HepG2 (cell line): ENCODE data around the gene KLHL36. TPM values are rescaled to one million over a fixed set of nuclear protein-coding genes. Genes with fewer than 3 reads are reported as not detected.

Experiments used
- ATAC-seq: fragments of 200-7000 bp; cut with Tn5 transposase; 3 replicates; pipeline ENCODE4 v1.9.1; 2020; ENCODE audit warnings: mild to moderate bottlenecking, moderate library complexity
- BruUV-seq: library from RNA; stranded (reverse); fragments of 400-500 nt; replicated peaks from 2 replicates; lab custom pipeline; 2021; lab: Mats Ljungman, UMichigan
- CTCF ChIA-PET: fragments of 300-600 bp; formaldehyde crosslinking; extraction: SDS; loops from one replicate; lab custom pipeline; 2021; ENCODE audit warnings: low total read pairs, inconsistent platforms, low intra/inter-chr PET ratio; lab: Yijun Ruan, JAX
- POLR2A ChIA-PET: fragments of 350-600 bp; sonication (Branson Sonifier 250); formaldehyde crosslinking; loops from one replicate; lab custom pipeline; 2020; ENCODE audit warnings: antibody characterized with exemption, inconsistent platforms; lab: Yijun Ruan, JAX
- DNase-seq: peaks from one replicate; pipeline ENCODE4 v3.0.0-alpha.2; 2015; ENCODE audit warnings: low spot score
- FAIRE-seq: peaks from 3 replicates; lab custom pipeline; 2011; peaks lifted over from hg19 to GRCh38; lab: Jason Lieb, UNC
- H2AFZ ChIP-seq: one replicate; pipeline ENCODE4 v1.6.1; 2011; ENCODE audit warnings: low read length, inconsistent platforms
- H3K27ac ChIP-seq: fragments of 300-600 bp; 3 replicates; pipeline ENCODE4 v1.8.0; 2011; ENCODE audit warnings: mixed run types, mild to moderate bottlenecking, mixed read lengths, low read length, inconsistent platforms; ENCODE audit not compliant: insufficient read depth; ENCODE audit errors: extremely low read length
- H3K27me3 ChIP-seq, 2 experiments: fragments of 200-600 bp in 1 of 2; 2 replicates in 1 of 2; 3 replicates in 1 of 2; pipeline versions ENCODE4 v1.6.0 to v1.8.0; 2011; ENCODE audit warnings: low read length in 2 of 2, mild to moderate bottlenecking in 2 of 2, moderate library complexity in 2 of 2, inconsistent platforms in 1 of 2; ENCODE audit not compliant: insufficient read depth in 2 of 2, control insufficient read depth in 1 of 2
- H3K36me3 ChIP-seq, 2 experiments: fragments of 200-600 bp in 1 of 2; replicated peaks in 1 of 2; 2 replicates in 1 of 2; 3 replicates in 1 of 2; pipeline versions ENCODE4 v1.5.1 to v1.8.0; 2011; ENCODE audit warnings: low read length in 2 of 2, inconsistent platforms in 1 of 2; ENCODE audit not compliant: insufficient read depth in 2 of 2, control insufficient read depth in 1 of 2
- H3K4me1 ChIP-seq: 2 replicates; pipeline ENCODE4 v1.5.1; 2012; ENCODE audit warnings: low read length, inconsistent platforms; ENCODE audit not compliant: insufficient read depth
- H3K4me2 ChIP-seq: 2 replicates; pipeline ENCODE4 v1.6.0; 2011; ENCODE audit warnings: low read depth, low read length, inconsistent platforms
- H3K4me3 ChIP-seq, 3 experiments: fragments of 200-600 bp in 1 of 3; sonication (generic), shearing (Covaris generic) in 1 of 3; replicated peaks in 1 of 3; 2 replicates each; pipeline ENCODE4 v1.5.1; 2011 to 2016; ENCODE audit warnings: low read length in 3 of 3, inconsistent platforms in 2 of 3, low read depth in 2 of 3, mild to moderate bottlenecking in 2 of 3, control low read depth in 1 of 3, mixed read lengths in 1 of 3; ENCODE audit not compliant: insufficient read depth in 1 of 3
- H3K79me2 ChIP-seq: one replicate; pipeline ENCODE4 v1.6.1; 2011; ENCODE audit warnings: low read length, inconsistent platforms; ENCODE audit not compliant: insufficient read depth
- H3K9ac ChIP-seq: 2 replicates; pipeline ENCODE4 v1.6.0; 2011; ENCODE audit warnings: mild to moderate bottlenecking, low read depth, low read length, inconsistent platforms; ENCODE audit not compliant: insufficient read depth
- H3K9me3 ChIP-seq: 2 replicates; pipeline ENCODE4 v1.5.1; 2012; ENCODE audit warnings: mild to moderate bottlenecking, low read length
- H4K20me1 ChIP-seq: 2 replicates; pipeline ENCODE4 v1.6.0; 2011; ENCODE audit warnings: inconsistent platforms, mild to moderate bottlenecking, low read length, moderate library complexity; ENCODE audit not compliant: insufficient read depth
- EZH2 ChIP-seq: conservative IDR thresholded peaks from 2 replicates; pipeline ENCODE4 v1.6.1; 2012; ENCODE audit warnings: mild to moderate bottlenecking, low read depth, low read length, moderate library complexity
- GZF1 ChIP-seq: sonication (generic); formaldehyde crosslinking; IDR thresholded peaks from 2 replicates; pipeline ENCODE4 v1.5.1; 2020; ENCODE audit warnings: mild to moderate bottlenecking, missing genetic modification reagents
- MYC ChIP-seq: sonication (generic); formaldehyde crosslinking; IDR thresholded peaks from 2 replicates; pipeline ENCODE4 v1.9.0; 2021; ENCODE audit warnings: missing genetic modification reagents, borderline replicate concordance
- NR2F1 ChIP-seq, 2 experiments: fragments of 450-650 bp in 1 of 2; formaldehyde crosslinking in 1 of 2; IDR thresholded peaks; 2 replicates each; pipeline versions ENCODE4 v1.5.0 to v1.6.1; 2016 to 2020; ENCODE audit warnings: mild to moderate bottlenecking in 1 of 2, missing compliant biosample characterization in 1 of 2, missing genetic modification reagents in 1 of 2, moderate library complexity in 1 of 2
- NR2F6 ChIP-seq, 2 experiments: IDR thresholded peaks; 2 replicates each; pipeline ENCODE4 v1.6.1; 2016; ENCODE audit warnings: antibody characterized with exemption in 1 of 2, mild to moderate bottlenecking in 1 of 2
- SMAD1 ChIP-seq: sonication (generic); formaldehyde crosslinking; IDR thresholded peaks from 2 replicates; pipeline ENCODE4 v1.4.0; 2020; ENCODE audit warnings: missing genetic modification reagents, low read depth, mild to moderate bottlenecking, borderline replicate concordance
- ZNF234 ChIP-seq: sonication (generic); formaldehyde crosslinking; conservative IDR thresholded peaks from 2 replicates; pipeline ENCODE4 v1.5.1; 2020; ENCODE audit warnings: mild to moderate bottlenecking, missing genetic modification reagents
- ZNF263 ChIP-seq: sonication (generic); formaldehyde crosslinking; IDR thresholded peaks from 2 replicates; pipeline ENCODE4 v1.4.0; 2020; ENCODE audit warnings: missing genetic modification reagents
- ZNF292 ChIP-seq: sonication (generic); formaldehyde crosslinking; IDR thresholded peaks from 2 replicates; pipeline ENCODE4 v1.8.1; 2022; ENCODE audit warnings: mild to moderate bottlenecking, low read depth, missing genetic modification reagents, borderline replicate concordance
- ZNF598 ChIP-seq: sonication (generic); formaldehyde crosslinking; IDR thresholded peaks from 2 replicates; pipeline ENCODE4 v1.5.1; 2020; ENCODE audit warnings: mild to moderate bottlenecking, missing genetic modification reagents, borderline replicate concordance
- ZNF768 ChIP-seq: sonication (generic); formaldehyde crosslinking; IDR thresholded peaks from 2 replicates; pipeline ENCODE4 v1.4.0; 2020; ENCODE audit warnings: missing genetic modification reagents
- WGBS: methylation state at CpG from one replicate; pipeline ENCODE4 v1.1.6; 2017; ENCODE audit warnings: low lambda C conversion rate; 5-methylcytosine and 5-hydroxymethylcytosine counted together
- in situ Hi-C: cut with HindIII; loops from 2 replicates; pipeline ENCODE4 v1.10.0; 2017; ENCODE audit warnings: low pct_unique_long_range_greater_than_20kb; ENCODE audit not compliant: extremely low pct_ligation_motif_present
- intact Hi-C: fragments of 100-400 bp; cut with micrococcal nuclease; formaldehyde crosslinking; loops from one replicate; pipeline ENCODE4 v1.10.0; 2022; ENCODE audit not compliant: unreplicated experiment
- polyA plus RNA-seq, 8 experiments: library from polyadenylated mRNA; depleted of rRNA in 3 of 8; stranded (reverse) in 7 of 8; unstranded in 1 of 8; fragments of >200 nt; fragmentation: Illumina TruSeq in 4 of 8; extraction: Trizol in 4 of 8; gene quantifications; 2 replicates each; pipeline versions ENCODE4 v1.2.1 to v1.2.3, GENCODE V29; 2011 to 2016; ENCODE audit warnings: low read depth in 4 of 8, missing spikeins in 1 of 8, mixed read lengths in 1 of 8; ENCODE audit not compliant: insufficient read depth in 1 of 8
- total RNA-seq, 5 experiments: library from RNA; depleted of rRNA; stranded (reverse); fragments of >200 nt; fragmentation: Illumina TruSeq; extraction: Trizol; gene quantifications; 2 replicates each; pipeline ENCODE4 v1.2.3, GENCODE V29; 2016; ENCODE audit warnings: low read depth in 1 of 5
- TF ChIP-seq, protein P1 (sequence below): sonication (generic); formaldehyde crosslinking; IDR thresholded peaks from 2 replicates; pipeline ENCODE4 v1.9.0; 2021; ENCODE audit warnings: missing genetic modification reagents, mild to moderate bottlenecking, borderline replicate concordance

KLHL36 gene
- total and polyA plus RNA-seq, 2 of the 13 experiments (the other 11 are each of a cell fraction or from before 2014, with no cell fraction given): 24.3 to 26.0 TPM

DNA sequence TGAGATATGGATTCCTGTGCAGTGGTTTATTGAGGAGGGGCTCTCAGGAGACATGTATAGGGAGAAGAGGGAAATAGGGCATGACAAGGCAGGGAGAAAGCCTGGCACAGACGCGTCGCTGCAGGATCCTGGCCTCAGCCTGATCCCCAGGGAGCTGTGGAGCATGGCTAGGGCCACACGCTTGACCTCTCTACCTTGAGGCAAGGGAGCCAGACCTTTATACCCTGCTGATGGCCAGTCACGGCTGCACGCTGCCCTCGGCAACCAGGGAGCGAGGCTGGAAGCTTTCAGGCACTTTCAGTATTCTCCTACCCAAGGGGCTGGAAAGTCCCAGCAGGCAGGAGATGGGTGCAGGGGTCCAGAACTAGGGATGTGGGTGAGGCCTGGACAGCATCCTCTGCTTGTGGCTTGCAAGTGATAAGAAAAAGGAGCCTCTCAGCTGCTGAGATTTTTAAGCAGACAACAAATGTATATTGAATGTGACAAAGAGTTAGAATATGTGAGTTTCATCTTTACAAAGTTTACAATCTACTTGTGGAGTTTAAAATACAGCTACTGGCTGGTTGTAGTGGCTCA is 10.0 kb upstream of the KLHL36 start (continued):
- no peak for TF ChIP-seq SMAD1 (CRISPR knock-in tag)
- TF ChIP-seq GZF1 (CRISPR knock-in tag): no peak
- TF ChIP-seq, protein P1, sequence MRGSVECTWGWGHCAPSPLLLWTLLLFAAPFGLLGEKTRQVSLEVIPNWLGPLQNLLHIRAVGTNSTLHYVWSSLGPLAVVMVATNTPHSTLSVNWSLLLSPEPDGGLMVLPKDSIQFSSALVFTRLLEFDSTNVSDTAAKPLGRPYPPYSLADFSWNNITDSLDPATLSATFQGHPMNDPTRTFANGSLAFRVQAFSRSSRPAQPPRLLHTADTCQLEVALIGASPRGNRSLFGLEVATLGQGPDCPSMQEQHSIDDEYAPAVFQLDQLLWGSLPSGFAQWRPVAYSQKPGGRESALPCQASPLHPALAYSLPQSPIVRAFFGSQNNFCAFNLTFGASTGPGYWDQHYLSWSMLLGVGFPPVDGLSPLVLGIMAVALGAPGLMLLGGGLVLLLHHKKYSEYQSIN (CRISPR knock-in tag): no peak
- peak; percentile 38; the same call in 1 of the 2 replicates for TF ChIP-seq ZNF598
- TF ChIP-seq ZNF263: peak; percentile 26; the same call in 1 of the 2 replicates
- TF ChIP-seq NR2F6 (IDR thresholded peaks at IDR 0.05): no peak
- 0 out of 2 replicates have a peak, but pooled peaks have one; percentile 30 for TF ChIP-seq NR2F6 (CRISPR knock-in tag; IDR thresholded peaks at IDR 0.05)
- TF ChIP-seq NR2F1 (CRISPR knock-in tag; IDR thresholded peaks at IDR 0.05): peak in 1 of 2 experiments; percentile 14; a peak in 1 of 4 replicates
- peak; percentile 35; the same call in 1 of the 2 replicates for TF ChIP-seq ZNF292
- peak; percentile 38; the same call in 1 of the 2 replicates for TF ChIP-seq MYC (CRISPR knock-in tag)

DNA sequence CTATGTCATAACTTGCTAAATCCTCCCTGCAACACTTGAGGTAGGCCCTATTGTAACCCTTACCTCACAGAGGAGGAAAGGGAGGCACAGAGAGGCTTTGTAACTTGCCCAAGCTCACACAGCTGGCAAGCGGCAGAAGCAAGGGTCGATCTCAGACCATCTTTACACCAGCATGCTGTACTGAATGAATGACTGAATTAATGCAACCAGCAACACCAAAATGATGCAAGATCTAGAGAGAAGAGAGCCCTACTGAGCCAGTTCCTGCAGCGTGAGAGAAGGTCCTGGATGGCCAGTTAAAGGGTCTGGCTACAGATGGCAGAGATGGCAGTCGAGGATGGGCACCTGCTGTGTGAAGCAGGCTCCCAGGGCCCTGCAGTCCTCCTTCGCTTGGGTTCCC is 8.2 kb upstream of the KLHL36 start:
- WGBS: 73% methylated on average over 5 of the region's 5 CpGs
- intact Hi-C loops: no loop called here

More for the DNA sequence above, 8.2 kb upstream of the KLHL36 start:
- ATAC-seq: no peak
- peaks cover 0 to 22% of the 10 kb centered on the region in 2 experiments; a peak in 2 of 5 replicates for H3K27me3 ChIP-seq
- FAIRE-seq: no peak
- H3K9ac ChIP-seq: no peak overlapping the region
- DNase-seq: no peak
- no peaks in the 10 kb centered on the region for H3K36me3 ChIP-seq
- peak; percentile 55; the same call in 1 of the 2 replicates for TF ChIP-seq ZNF768 (CRISPR knock-in tag)
- TF ChIP-seq EZH2: no peak
- TF ChIP-seq ZNF234 (CRISPR knock-in tag): no peak
- no peak overlapping the region for H3K4me3 ChIP-seq
- H2AFZ ChIP-seq: no peak overlapping the region
- no peak overlapping the region for H3K27ac ChIP-seq
- no peaks in the 10 kb centered on the region for H3K9me3 ChIP-seq
- H3K4me1 ChIP-seq: peaks cover 58% of the 10 kb centered on the region
- BruUV-seq: no TSS peak
- in situ Hi-C loops: no loop called here
- no peaks in the 10 kb centered on the region for H4K20me1 ChIP-seq
- no peak overlapping the region for H3K4me2 ChIP-seq
- POLR2A ChIA-PET: no interaction called here
- no peaks in the 10 kb centered on the region for H3K79me2 ChIP-seq
- CTCF ChIA-PET: no interaction called here
